AG09309 (cell line): Measurements from ENCODE around the gene GHRH.
A peak's percentile ranks its signal among the peaks of the same experiment; 100 is the strongest.

Experiments
- DNase-seq: peaks from one replicate; pipeline ENCODE4 v3.0.0-alpha.2; 2010; ENCODE audit warnings: low read depth
- H3K4me3 ChIP-seq: 2 replicates; pipeline ENCODE4 v1.5.1; 2011; ENCODE audit warnings: mild to moderate bottlenecking, low read depth, low read length, moderate library complexity; ENCODE audit not compliant: control insufficient read depth
- CTCF ChIP-seq: IDR thresholded peaks from 2 replicates; pipeline ENCODE4 v1.5.1; 2011; ENCODE audit warnings: mild to moderate bottlenecking, low read depth, low read length, inconsistent platforms; ENCODE audit not compliant: insufficient read depth, control insufficient read depth; ENCODE audit errors: missing control alignments

The GHRH gene

DNA sequence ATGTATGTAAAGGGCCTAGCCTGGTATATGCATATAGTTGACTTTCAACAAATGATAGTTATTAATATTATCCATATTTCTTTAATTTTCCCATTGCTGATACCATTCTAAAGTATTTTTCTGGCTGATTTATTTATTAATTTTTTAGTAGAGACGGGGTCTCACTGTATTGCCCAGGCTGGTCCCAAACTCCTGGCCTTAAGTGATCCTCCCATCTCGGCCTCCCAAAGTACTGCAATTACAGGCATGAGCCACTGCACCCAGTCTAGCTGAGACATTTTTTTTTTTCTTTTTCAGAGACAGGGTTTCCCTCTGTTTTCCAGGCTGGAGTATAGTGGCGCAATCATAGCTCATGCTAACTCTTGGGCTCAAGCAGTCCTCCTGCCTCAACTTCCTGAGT is 52.4 kb downstream of the GHRH start:
- TF ChIP-seq CTCF: no peak
- H3K4me3 ChIP-seq: no peak overlapping the region
- no peak for DNase-seq

GRCh38 chr20:37207171-37207570 is 54.4 kb downstream of the GHRH start:
- no peak overlapping the region for H3K4me3 ChIP-seq
- TF ChIP-seq CTCF: no peak

GRCh38 chr20:37205794-37206193 is 55.8 kb downstream of the GHRH start:
- H3K4me3 ChIP-seq: no peak overlapping the region
- no peak for TF ChIP-seq CTCF
- no peak for DNase-seq

More at GRCh38 chr20:37207171-37207570, 54.4 kb downstream of the GHRH start:
- no peak for DNase-seq

DNA sequence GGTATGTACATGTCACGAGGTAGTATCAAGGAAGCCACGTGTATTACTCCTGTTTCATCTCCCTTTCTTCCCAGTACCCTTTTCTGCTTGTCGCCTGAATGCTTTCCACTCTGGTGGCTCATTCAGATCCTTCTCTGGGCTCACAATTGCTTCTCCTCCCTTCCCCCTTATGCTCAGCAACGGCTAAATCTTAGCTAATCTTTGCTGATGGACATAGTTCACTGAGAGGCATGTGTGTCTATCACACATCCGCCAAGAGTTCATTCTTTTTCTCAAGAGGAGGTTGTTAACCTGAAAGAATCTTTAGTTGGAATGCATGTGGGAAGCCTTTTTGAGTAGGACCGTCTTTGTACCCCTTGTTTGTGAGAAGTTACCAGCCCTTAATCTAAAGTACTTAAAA is 56.5 kb downstream of the GHRH start:
- DNase-seq: no peak
- H3K4me3 ChIP-seq: no peak overlapping the region
- TF ChIP-seq CTCF: no peak

DNA sequence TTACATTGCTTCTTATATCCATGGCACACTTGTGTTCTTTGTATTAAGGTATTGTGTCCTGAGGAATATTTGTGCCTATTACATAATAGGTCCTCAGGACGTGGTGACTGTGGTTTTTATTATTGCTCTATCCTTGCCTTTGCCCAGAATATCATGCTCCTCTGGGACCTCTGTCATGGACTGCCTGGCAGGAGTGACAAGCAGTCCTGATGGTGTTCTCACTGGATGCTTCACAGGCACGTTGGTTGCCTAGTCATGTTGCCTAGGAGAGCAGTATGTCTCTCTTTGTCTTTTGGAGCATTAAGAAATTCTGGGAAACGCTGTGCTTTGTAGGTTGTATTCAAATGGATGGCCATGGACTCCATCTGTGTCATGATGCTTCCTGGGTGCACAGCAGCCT is 57.6 kb downstream of the GHRH start:
- H3K4me3 ChIP-seq: no peak overlapping the region
- no peak for TF ChIP-seq CTCF
- no peak for DNase-seq

DNA sequence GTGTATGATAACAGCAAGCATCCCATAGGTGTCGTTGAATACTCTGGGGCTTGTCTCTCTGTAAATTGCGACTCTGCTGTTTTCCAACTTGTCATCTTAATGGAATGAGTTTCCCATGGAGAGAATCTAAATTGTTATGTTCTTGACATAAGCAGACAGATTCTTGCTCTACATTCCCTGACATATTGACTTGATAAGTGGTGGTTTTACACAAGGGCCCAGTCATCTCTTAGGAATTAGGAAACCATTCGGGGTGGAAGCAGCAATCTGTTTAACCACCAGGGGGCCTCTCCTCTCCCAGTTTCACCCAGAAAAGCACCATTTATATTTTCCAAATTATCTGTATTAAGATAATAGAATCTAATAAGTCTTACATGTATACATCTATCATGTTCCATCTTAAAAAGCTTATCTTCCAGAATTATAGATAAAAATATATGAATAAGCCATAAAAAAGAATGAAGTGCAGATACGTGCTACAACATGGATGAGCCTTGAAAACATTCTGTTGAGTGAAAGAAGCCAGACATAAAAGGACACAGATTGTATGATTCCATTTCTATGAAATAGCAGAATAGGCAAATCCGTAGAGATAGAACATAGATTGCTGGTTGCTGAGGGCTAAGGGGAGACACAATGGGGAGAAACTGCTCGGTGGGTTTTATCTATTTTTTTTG is 59.2 kb downstream of the GHRH start:
- TF ChIP-seq CTCF: peak; percentile 81
- DNase-seq: peak; percentile 95
- H3K4me3 ChIP-seq: no peak overlapping the region

DNA sequence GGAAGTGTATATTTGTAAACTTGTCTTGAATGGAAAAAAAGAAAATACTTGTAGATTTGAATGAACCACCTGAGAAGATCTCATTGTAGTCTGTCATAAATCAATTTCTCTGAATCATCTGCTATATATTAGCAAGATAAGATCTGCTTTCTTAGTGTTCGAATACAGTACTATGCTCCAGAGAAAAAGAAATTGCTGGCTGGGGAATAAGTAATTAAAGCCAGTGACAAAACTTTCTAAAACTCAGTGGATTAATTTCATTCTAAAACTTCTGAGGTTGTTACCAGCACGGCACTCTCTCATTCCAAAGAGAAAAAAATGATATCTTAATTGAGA is 59.8 kb downstream of the GHRH start:
- no peak for DNase-seq
- TF ChIP-seq CTCF: no peak
- no peak overlapping the region for H3K4me3 ChIP-seq
